Fibroblast of skin of right quadriceps (primary cell): Measurements from ENCODE around the gene HDLBP.
"Not testable (repeated sequence)": the region's sequence is repeated elsewhere in the genome, so short reads cannot be mapped to it uniquely, and the experiment has no call there.

Experiments used
- DNase-seq: peaks from one replicate; pipeline ENCODE4 v3.0.0-alpha.2; 2013

Gene HDLBP

GRCh38 chr2:241207151-241207550, 108.3 kb downstream of the HDLBP start:
- no peak for DNase-seq

- no peak for DNase-seq
Measured at GRCh38 chr2:241205086-241205485, 110.4 kb downstream of the HDLBP start.

- DNase-seq = no peak
Measured at GRCh38 chr2:241204490-241204889, 111.0 kb downstream of the HDLBP start.

DNA sequence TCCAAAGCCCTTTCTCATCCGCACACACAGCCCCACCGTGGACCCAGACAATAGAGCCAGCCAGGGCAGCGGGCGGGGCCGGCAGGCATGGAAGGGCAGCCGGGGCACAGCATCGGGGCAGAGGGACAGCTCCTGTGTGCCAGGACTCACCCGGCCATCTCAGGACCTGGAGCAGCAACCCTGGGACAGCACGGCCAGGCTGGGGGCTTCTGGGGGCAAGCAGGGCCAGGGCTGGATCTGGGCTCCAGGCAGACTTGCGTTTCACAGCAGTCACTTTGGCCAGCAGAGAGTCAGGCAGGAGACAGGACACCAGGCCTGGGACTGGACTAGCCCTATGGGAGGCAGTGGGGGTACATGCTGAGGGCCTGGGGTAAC, 111.5 kb downstream of the HDLBP start:
- DNase-seq = no peak

DNA sequence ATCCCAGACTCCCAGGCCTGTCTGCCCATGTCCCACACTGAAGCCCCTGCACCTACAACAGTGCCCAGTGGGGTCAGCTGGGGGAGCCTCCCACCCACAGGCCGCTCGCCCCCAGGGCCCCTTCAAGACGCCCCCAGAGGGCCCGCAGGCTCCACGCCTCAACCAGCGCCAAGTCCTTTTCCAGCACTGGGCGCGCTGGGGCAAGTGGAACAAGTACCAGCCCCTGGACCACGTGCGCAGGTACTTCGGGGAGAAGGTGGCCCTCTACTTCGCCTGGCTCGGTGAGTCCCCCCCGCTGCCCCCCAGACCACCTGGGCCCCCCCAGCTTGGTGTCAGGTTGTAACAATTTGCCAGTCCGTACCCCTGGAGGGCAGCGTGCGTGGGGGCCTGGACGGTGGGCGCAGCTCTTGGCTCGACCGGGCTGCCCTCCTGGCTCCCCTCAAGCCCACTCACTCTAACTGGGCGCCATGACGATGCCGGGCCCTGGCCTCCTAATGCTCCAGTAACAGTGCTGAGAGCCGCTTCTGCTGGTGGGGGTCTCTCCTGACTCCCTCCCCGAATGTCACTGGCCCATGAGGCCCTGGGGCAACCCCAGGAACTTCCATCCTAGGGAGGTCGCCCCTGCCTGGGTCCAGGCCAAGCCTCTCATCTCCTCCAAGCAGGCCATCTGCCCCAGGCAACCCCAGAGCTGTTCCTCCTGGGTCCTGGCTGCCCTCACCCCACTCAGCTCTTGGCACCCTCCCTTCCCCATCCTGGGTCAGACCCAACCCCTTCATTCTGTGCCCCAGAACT, 112.1 kb downstream of the HDLBP start:
- no peak for DNase-seq

GRCh38 chr2:241202681-241203080, 112.8 kb downstream of the HDLBP start:
- DNase-seq = no peak

- no peak for DNase-seq
Measured at GRCh38 chr2:241202268-241202585, 113.2 kb downstream of the HDLBP start.

DNA sequence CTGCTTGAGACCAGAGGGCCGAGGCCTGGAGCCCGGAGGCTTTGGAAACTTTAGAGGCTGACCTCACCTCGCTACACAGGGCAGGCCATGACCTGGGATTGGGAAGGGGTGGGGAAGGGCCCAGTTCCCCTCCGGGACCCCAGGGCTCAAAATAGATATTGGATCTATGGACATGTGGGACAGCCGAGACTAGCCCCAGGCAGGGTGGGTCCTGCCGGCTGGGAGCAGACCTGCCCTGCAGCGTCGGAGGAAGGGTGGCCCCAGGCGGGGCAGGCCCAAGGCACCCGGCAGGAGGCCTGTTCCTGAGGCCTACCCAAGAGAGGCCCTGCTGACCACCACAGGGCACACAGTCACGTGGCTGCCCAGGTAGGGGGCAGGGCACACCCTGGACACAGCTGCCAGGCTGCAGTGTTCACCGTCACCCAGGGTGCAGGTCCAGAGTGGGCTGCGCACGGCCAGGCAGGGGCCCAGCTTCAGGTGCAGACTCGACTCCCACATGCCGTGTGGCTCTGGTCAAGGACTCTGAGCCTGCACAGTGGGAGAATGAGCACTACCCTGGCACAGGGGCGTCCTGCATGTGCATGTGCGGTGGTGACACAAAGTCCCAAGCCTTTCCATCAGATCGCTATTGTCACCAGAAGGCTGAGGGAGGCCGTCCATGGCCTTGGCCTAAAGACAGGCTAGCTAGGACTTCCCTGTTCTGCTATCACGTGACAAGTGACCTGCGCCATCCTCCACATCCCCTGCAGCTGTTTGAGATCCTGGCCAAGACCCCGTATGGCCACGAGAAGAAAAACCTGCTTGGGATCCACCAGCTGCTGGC, 113.8 kb downstream of the HDLBP start:
- no peak for DNase-seq

DNA sequence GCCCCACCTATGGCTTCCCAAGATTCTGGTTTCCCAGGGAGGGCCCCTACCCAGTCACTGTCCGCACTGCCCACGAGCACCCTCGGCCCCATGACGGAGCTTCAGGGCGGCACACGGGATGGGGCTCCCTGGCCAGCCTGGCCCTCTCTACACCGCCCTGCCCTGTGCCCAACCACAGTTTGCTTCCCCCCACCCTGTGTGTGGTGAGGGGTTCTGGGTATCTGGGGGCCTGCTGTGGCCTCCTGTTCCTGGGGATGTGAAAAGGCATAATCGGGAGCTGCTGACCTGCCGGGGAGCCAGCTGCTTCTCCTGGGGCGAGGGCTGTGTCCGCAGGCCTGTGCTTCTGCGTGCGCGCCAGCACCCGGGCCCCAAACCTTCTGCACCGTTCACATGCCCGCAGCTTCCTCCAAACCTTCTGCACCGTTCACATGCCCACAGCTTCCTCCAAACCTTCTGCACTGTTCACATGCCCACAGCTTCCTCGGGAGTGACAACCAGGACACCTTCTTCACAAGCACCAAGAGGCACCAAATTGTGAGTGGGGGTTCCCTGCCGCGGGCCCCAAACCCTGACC, 114.6 kb downstream of the HDLBP start:
- DNase-seq = no peak

DNA sequence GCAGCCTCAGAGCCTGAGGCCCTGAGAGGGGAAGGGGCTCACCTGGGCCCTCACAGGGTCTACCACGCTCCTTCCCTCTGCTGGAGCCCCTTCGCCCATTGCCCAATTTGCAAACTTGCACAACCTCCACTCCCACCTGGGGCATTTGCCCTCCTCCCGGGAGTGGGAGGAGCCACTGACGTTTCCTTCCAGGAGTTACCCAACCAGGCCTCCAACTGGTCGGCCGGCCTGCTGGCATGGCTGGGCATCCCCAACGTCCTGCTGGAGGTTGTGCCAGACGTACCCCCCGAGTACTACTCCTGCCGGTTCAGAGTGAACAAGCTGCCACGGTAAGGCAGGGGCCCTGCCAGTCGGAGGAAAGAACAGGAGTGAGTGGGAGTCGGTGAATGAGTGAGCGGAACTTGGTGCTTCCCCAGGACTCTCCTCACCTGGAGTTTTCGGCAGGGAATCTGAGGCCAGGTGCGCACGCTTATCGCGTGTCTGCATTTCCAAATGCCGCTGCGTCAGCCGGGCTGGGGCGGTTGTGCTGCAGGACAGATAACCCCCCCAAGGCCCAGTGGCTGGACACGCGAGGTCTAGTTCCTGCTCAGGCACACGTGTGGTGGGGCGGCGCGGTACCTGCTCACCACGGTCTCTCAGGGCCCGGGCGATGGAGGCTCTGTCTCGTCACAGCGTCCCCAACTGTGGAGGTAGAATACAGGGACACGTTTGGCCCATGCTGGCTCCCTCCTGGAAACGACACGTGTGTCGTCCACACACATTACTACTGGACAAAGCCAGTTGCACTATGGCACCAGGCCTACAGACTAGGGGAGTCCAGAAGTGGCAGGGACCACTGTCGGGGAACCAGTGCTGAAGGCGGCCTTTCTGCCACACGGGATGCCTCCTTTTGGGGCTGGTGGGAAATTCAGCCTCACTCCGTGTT, 115.3 kb downstream of the HDLBP start:
- DNase-seq = no peak

DNA sequence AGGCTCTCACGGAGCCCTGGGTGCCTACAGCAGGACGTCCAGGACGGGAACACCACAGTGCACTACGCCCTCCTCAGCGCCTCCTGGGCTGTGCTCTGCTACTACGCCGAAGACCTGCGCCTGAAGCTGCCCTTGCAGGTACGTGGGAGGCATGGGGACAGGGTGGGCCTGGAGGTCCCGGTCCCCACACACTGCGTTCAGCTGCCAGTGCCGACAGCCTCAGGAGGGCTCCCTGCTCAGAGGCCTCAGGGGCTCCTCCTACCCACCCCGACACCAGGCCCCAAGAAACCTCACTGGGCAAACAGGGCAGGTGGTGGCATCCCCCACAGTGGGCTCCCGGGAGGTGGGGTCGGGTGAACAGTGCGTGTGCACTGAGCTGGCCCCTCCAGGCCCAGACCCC, 116.2 kb downstream of the HDLBP start:
- no peak for DNase-seq

- no peak for DNase-seq
Measured at GRCh38 chr2:241198381-241199279, 116.8 kb downstream of the HDLBP start.

GRCh38 chr2:241197947-241198346, 117.5 kb downstream of the HDLBP start:
- no peak for DNase-seq

GRCh38 chr2:241197246-241197645, 118.2 kb downstream of the HDLBP start:
- not testable (repeated sequence) for DNase-seq

DNA sequence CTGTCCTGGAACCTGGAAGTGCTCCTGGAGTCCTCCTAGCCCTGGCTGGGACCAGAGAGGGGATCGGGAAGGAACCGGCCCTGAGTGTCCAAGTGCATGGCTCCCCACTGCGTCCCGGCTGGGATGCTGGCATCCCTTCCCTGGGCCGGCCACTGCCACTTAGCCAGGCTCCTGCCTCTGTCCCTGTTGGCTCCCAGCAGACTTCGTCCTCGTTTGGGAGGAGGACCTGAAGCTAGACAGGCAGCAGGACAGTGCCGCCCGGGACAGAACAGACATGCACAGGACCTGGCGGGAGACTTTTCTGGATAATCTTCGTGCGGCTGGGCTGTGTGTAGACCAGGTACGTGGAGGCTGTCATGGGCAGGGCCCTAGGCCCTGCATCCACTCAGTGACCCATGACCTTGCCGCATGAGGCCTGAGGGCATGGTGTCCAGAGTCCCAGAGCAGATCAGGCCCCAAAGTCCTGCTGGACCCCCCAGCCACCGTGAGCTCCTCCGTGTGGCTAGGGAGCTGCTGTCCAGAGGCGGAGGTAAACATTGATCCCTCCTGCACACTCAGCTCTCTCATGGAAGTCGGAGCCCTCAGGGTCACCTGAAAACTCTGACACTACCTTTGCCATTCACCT, 119.9 kb downstream of the HDLBP start:
- no peak for DNase-seq

- no peak for DNase-seq
Measured at GRCh38 chr2:241194811-241195210, 120.7 kb downstream of the HDLBP start.

DNA sequence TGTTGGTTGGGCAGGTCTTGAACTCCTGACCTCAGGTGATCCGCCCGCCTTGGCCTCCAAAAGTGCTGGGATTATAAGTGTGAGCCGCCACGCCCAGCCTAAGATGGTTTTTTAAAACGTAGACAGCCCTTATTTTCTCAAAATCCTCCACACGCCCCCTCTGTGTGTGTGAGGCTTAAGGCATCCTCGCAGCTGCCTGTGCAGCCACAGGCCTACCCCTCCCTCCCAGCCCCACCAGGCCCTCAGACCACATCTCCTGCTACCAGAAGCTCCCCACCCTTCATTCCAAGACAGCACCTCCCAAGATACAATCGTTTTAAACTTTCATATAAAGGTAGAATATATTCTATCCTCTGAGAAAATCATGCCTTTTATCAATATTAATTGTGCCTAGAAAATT, 122.2 kb downstream of the HDLBP start:
- no peak for DNase-seq

DNA sequence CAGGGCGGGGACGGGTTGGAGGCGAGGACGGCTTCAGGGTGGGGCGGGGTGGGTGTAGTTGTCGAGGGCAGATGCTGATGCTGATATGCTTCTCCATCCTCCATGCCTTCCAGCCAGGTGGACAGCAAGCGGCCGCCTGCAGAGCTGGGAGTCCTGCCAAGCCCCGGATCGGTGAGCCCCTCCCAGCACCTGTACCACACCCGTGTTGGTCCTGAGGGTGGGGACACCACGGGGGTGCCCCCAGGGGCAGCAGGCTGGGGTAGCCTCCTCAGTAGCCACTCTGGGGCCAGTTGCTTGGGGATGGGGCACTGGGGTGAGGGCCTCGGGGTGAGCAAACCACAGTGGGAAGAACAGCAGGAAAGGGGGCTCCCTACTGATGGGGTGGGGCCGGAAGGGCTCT, 124.4 kb downstream of the HDLBP start:
- DNase-seq = no peak

- no peak for DNase-seq
Measured at GRCh38 chr2:241190291-241190981, 125.0 kb downstream of the HDLBP start.

DNA sequence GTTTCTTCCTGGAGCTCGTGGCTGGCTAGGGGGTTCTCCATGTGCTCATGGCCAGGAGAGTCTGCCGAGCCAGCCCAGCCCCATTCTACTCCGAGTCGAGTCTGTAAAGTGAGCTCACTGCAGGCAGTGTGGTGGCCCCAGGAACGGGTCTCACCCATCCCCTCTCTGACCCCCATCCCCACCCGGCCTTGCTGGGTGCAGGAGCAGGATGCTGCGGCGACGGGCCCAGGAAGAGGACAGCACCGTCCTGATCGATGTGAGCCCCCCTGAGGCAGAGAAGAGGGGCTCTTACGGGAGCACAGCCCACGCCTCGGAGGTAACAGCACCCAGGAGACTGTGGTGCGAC, 125.6 kb downstream of the HDLBP start:
- no peak for DNase-seq
